HG02943 (cell line): Measurements from ENCODE around the gene ANKRD13D.

ENCODE experiments used
- ATAC-seq: cut with Tn5 transposase; IDR thresholded peaks from one replicate; pipeline ENCODE4 v1.9.1; 2021; ENCODE audit warnings: mild to moderate bottlenecking, low read depth, moderate library complexity; ENCODE audit not compliant: unreplicated experiment

The ANKRD13D gene

GRCh38 chr11:67261640-67261945 lies 27.5 kb upstream of the ANKRD13D start:
- no peak for ATAC-seq

- ATAC-seq: no peak
These were observed 27.0 kb upstream of the ANKRD13D start for GRCh38 chr11:67261946-67262681.

GRCh38 chr11:67262731-67263675 lies 26.1 kb upstream of the ANKRD13D start:
- no peak for ATAC-seq

GRCh38 chr11:67264260-67264659 lies 24.8 kb upstream of the ANKRD13D start:
- ATAC-seq: no peak

- no peak for ATAC-seq
These were observed 24.0 kb upstream of the ANKRD13D start for GRCh38 chr11:67264877-67265632.

- ATAC-seq: no peak
These were observed 23.3 kb upstream of the ANKRD13D start for GRCh38 chr11:67265633-67266448.

- no peak for ATAC-seq
These were observed 22.5 kb upstream of the ANKRD13D start, which contains the start of gene GRK2 for GRCh38 chr11:67266449-67267187. TSS of gene GRK2 (plus strand) at chr11:67266473. CDS start at chr11:67266700, 227 bp downstream.

GRCh38 chr11:67267188-67268080 lies 21.7 kb upstream of the ANKRD13D start:
- no peak for ATAC-seq

GRCh38 chr11:67268081-67268961 lies 20.8 kb upstream of the ANKRD13D start:
- ATAC-seq: peak; percentile 37

GRCh38 chr11:67268962-67269268 lies 20.2 kb upstream of the ANKRD13D start:
- ATAC-seq: no peak

- no peak for ATAC-seq
These were observed 19.5 kb upstream of the ANKRD13D start for GRCh38 chr11:67269401-67270255.

GRCh38 chr11:67270256-67271204 lies 18.6 kb upstream of the ANKRD13D start:
- ATAC-seq: no peak

- ATAC-seq: no peak
These were observed 17.9 kb upstream of the ANKRD13D start for GRCh38 chr11:67271205-67271540.

GRCh38 chr11:67271541-67272284 lies 17.4 kb upstream of the ANKRD13D start:
- ATAC-seq: no peak
